Neural progenitor cell (in vitro differentiated cells): ENCODE results near the gene PRKCH.
"Not testable (repeated sequence)": the region's sequence is repeated elsewhere in the genome, so short reads cannot be mapped to it uniquely, and the experiment has no call there.

Source experiments
- EZH2 ChIP-seq: fragments of 200-600 bp; sonication (generic); IDR thresholded peaks from 2 replicates; pipeline ENCODE4 v1.6.1; 2017; ENCODE audit warnings: antibody characterized with exemption, mild to moderate bottlenecking, moderate library complexity
- TF ChIP-seq, protein P1 (sequence below): fragments of 200-600 bp; sonication (generic); IDR thresholded peaks from 2 replicates; pipeline ENCODE4 v1.5.1; 2017; ENCODE audit warnings: antibody characterized with exemption, mild to moderate bottlenecking

DNA sequence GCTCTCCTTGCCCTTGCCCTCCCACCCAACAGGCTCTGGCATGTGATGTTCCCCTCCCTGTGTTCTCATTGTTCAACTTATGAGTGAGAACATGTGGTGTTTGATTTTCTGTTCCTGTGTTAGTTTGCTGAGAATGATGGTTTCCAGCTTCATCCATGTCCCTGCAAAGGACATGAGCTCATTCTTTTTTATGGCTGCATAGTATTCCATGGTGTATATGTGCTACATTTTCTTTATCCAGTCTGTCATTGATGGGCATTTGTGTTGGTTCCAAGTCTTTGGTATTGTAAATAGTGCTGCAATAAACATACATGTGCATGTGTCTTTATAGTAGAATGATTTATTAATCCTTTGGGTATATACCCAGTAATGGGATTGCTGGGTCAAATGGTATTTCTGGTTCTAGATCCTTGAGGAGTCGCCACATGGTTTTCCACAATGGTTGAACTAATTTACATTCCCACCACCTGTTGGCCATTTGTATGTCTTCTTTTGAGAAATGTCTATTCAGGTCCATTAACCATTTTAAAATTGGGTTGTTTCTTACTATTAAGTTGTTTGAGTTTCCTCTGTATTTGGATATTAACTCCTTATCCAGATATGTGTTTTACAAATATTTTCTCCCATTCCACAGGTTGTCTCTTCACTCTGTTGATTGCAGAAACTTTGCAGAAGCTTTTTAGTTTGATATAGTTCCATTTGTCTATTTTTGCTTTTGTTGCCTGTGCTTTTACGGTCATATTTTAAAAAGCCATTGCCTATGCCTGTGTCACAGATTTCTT, 143.4 kb downstream of the PRKCH start:
- TF ChIP-seq, protein P1, sequence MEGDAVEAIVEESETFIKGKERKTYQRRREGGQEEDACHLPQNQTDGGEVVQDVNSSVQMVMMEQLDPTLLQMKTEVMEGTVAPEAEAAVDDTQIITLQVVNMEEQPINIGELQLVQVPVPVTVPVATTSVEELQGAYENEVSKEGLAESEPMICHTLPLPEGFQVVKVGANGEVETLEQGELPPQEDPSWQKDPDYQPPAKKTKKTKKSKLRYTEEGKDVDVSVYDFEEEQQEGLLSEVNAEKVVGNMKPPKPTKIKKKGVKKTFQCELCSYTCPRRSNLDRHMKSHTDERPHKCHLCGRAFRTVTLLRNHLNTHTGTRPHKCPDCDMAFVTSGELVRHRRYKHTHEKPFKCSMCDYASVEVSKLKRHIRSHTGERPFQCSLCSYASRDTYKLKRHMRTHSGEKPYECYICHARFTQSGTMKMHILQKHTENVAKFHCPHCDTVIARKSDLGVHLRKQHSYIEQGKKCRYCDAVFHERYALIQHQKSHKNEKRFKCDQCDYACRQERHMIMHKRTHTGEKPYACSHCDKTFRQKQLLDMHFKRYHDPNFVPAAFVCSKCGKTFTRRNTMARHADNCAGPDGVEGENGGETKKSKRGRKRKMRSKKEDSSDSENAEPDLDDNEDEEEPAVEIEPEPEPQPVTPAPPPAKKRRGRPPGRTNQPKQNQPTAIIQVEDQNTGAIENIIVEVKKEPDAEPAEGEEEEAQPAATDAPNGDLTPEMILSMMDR = not testable (repeated sequence)
- not testable (repeated sequence) for TF ChIP-seq EZH2
